ENCODE results near the gene GNPTAB. TPM values are rescaled to one million over a fixed set of nuclear protein-coding genes. Genes with fewer than 3 reads are reported as not detected.
A peak's percentile ranks its signal among the peaks of the same experiment; 100 is the strongest.

GNPTAB gene
- total and polyA plus RNA-seq, 2 donors (not counting 1 experiment from before 2014, with no cell fraction given), result 10.4 to 79.4 TPM

DNA sequence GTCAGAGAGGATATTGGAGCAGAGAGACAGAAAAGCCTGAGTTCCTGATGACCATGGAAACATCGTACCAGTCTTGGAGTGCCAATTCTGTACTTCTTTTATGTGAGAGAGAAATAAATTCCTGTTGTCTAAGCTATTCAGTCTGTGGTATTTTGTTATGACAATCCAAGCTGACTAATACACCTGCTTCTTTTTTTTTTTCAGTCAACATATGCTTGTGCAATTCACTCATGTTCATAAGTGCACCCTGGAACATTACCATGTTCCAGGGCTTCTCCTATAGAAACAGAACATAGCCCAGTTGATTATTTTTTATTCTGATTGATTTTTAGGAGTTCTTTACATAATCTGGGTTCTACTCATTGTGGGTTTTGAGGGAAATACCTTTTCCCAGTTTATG is 135.1 kb downstream of the GNPTAB start:
- peaks cover 64% of the 10 kb centered on the region for H3K79me2 ChIP-seq (ENCODE audit: control insufficient read depth, insufficient read depth, low read length)
- H3K4me3 Mint-ChIP-seq, result peak overlapping the region; percentile 39
- H3K9ac ChIP-seq (ENCODE audit: low read length), result no peak overlapping the region
- H3K9me3 Mint-ChIP-seq (ENCODE audit: insufficient read depth), result no peaks in the 10 kb centered on the region
- no peaks in the 10 kb centered on the region for H3K36me3 ChIP-seq (replicated peaks in 1 of 2; ENCODE audit: control extremely low read depth in 1 of 2, control insufficient read depth in 1 of 2, extremely low read depth in 1 of 2, insufficient read depth in 2 of 2, low read length in 1 of 2)
- H3K27me3 ChIP-seq (replicated peaks in 1 of 4; ENCODE audit: control extremely low read depth in 1 of 4, control insufficient read depth in 3 of 4, insufficient read depth in 4 of 4, low read length in 3 of 4), result no peaks in the 10 kb centered on the region
- H3K27ac Mint-ChIP-seq, result peak overlapping the region; percentile 98
- peak overlapping the region; percentile 97 for H2AFZ ChIP-seq (ENCODE audit: insufficient read depth, low read depth, low read length, poor library complexity, severe bottlenecking)
- H3K4me1 ChIP-seq (ENCODE audit: control insufficient read depth in 2 of 2, insufficient read depth in 2 of 2, low read length in 2 of 2), result peaks cover 26 to 30% of the 10 kb centered on the region in 2 donors
- H3K27ac ChIP-seq (ENCODE audit: low read length in 2 of 2), result peak overlapping the region in 1 of 2 donors; percentile 88
- no peaks in the 10 kb centered on the region for H3K27me3 Mint-ChIP-seq
- H3K4me2 ChIP-seq (replicated peaks; ENCODE audit: low read depth, low read length, poor library complexity, severe bottlenecking), result no peak overlapping the region
- WGBS (ENCODE audit: insufficient coverage), result 83% methylated on average over 1 of the region's 1 CpG
- POLR2A ChIA-PET, result no interaction called here
- DNase-seq (no peak), ATAC-seq (ENCODE audit: low read depth) (no peak)
- no peak overlapping the region for H3K4me3 ChIP-seq (ENCODE audit: control extremely low read depth in 1 of 5, extremely low read depth in 1 of 5, insufficient read depth in 1 of 5, low read depth in 2 of 5, low read length in 4 of 5)
- CTCF ChIA-PET, result interaction anchor here (1.4 to 1.7 kb wide), 2 partner anchors 48 to 64 kb away, joined by 3 to 5 read pairs; no protein-coding TSS in a partner anchor
- no peaks in the 10 kb centered on the region for H3K9me3 ChIP-seq (ENCODE audit: control extremely low read depth in 1 of 3, control insufficient read depth in 2 of 3, insufficient read depth in 1 of 3, low read length in 2 of 3)
- H3K4me1 Mint-ChIP-seq, result peaks cover 50% of the 10 kb centered on the region
- intact Hi-C loops (cut with micrococcal nuclease), result loop anchor here (5.0 kb wide), 4 partner anchors 38 to 367 kb away; partner anchors contain the start of genes ARL1 and WASHC3
- no peaks in the 10 kb centered on the region for H4K20me1 ChIP-seq (ENCODE audit: control insufficient read depth, insufficient read depth, low read length, poor library complexity, severe bottlenecking)
- TF ChIP-seq, protein P1, sequence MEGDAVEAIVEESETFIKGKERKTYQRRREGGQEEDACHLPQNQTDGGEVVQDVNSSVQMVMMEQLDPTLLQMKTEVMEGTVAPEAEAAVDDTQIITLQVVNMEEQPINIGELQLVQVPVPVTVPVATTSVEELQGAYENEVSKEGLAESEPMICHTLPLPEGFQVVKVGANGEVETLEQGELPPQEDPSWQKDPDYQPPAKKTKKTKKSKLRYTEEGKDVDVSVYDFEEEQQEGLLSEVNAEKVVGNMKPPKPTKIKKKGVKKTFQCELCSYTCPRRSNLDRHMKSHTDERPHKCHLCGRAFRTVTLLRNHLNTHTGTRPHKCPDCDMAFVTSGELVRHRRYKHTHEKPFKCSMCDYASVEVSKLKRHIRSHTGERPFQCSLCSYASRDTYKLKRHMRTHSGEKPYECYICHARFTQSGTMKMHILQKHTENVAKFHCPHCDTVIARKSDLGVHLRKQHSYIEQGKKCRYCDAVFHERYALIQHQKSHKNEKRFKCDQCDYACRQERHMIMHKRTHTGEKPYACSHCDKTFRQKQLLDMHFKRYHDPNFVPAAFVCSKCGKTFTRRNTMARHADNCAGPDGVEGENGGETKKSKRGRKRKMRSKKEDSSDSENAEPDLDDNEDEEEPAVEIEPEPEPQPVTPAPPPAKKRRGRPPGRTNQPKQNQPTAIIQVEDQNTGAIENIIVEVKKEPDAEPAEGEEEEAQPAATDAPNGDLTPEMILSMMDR (IDR thresholded peaks at IDR 0.05), result no peak
- TF ChIP-seq EZH2 (IDR thresholded peaks at IDR 0.05; ENCODE audit: borderline replicate concordance, insufficient read depth, low read depth, low read length, poor library complexity, severe bottlenecking), result no peak

Small RNA genes within 50 kb of the gene (small RNA-seq; reads per million reads assigned to genes)
- gene RNA5SP368 (ENCODE audit: insufficient read length, low read depth, low replicate concordance), result not detected
- gene RNA5SP369 (ENCODE audit: insufficient read length, low read depth, low replicate concordance), result not detected
- gene RNU6-101P (ENCODE audit: insufficient read length, low read depth, low replicate concordance), result not detected
- not detected for gene RNU6-1183P (ENCODE audit: insufficient read length, low read depth, low replicate concordance)
- not detected for gene RNU6-172P (ENCODE audit: insufficient read length, low read depth, low replicate concordance)
- gene RNY1P16 (ENCODE audit: insufficient read length, low read depth, low replicate concordance), result not detected

Other genes with a start within 250 kb of the GNPTAB start
- not detected in 2 replicates for gene MYBPC1, start 236.0 kb downstream of the GNPTAB start, total RNA-seq
- not detected in 2 replicates for gene MYBPC1, start 236.0 kb downstream of the GNPTAB start, polyA plus RNA-seq
- gene CHPT1, start 133.3 kb downstream of the GNPTAB start, total RNA-seq, result 215 and 224 TPM in 2 replicates
- gene CHPT1, start 133.3 kb downstream of the GNPTAB start, polyA plus RNA-seq, result 46.9 and 63.7 TPM in 2 replicates
- 0.12 and 0.80 TPM in 2 replicates for gene SYCP3, start 91.5 kb downstream of the GNPTAB start, total RNA-seq
- 0.04 and 0.17 TPM in 2 replicates for gene SYCP3, start 91.5 kb downstream of the GNPTAB start, polyA plus RNA-seq
- gene DRAM1, start 46.6 kb upstream of the GNPTAB start, total RNA-seq, result 7.9 and 10.2 TPM in 2 replicates
- gene DRAM1, start 46.6 kb upstream of the GNPTAB start, polyA plus RNA-seq, result 2.1 and 2.7 TPM in 2 replicates
- gene WASHC3, start 231.0 kb upstream of the GNPTAB start, total RNA-seq, result 52.8 and 55.8 TPM in 2 replicates
- 57.0 and 68.0 TPM in 2 replicates for gene WASHC3, start 231.0 kb upstream of the GNPTAB start, polyA plus RNA-seq